HepG2 (cell line): ENCODE data around the gene ZFPM1. TPM values are rescaled to one million over a fixed set of nuclear protein-coding genes. Genes with fewer than 3 reads are reported as not detected.
A peak's percentile ranks its signal among the peaks of the same experiment; 100 is the strongest.

Experiments used
- ATF7 ChIP-seq, 2 experiments: fragments of 450-650 bp in 1 of 2; sonication (generic) in 1 of 2; formaldehyde crosslinking in 1 of 2; IDR thresholded peaks; 2 replicates each; pipeline versions ENCODE4 v1.4.0 to v1.6.1; 2016 to 2020; ENCODE audit warnings: antibody characterized with exemption in 1 of 2, mild to moderate bottlenecking in 1 of 2, missing genetic modification reagents in 1 of 2
- ATF7-NPFF ChIP-seq: sonication (generic); formaldehyde crosslinking; IDR thresholded peaks from 2 replicates; pipeline ENCODE4 v1.8.1; 2023; ENCODE audit warnings: mild to moderate bottlenecking, low read depth, missing genetic modification reagents, moderate library complexity
- BRD4 ChIP-seq: sonication (generic); formaldehyde crosslinking; IDR thresholded peaks from 2 replicates; pipeline ENCODE4 v1.4.0; 2020; ENCODE audit warnings: missing genetic modification reagents
- CSRNP1 ChIP-seq: sonication (generic); formaldehyde crosslinking; IDR thresholded peaks from 2 replicates; pipeline ENCODE4 v1.8.1; 2023; ENCODE audit warnings: mild to moderate bottlenecking, missing genetic modification reagents
- FOXK1 ChIP-seq: sonication (generic); formaldehyde crosslinking; IDR thresholded peaks from 2 replicates; pipeline ENCODE4 v1.4.0; 2020; ENCODE audit warnings: low read depth, missing genetic modification reagents, borderline replicate concordance
- HOXA9 ChIP-seq: sonication (generic); formaldehyde crosslinking; IDR thresholded peaks from 2 replicates; pipeline ENCODE4 v1.8.1; 2022; ENCODE audit warnings: missing genetic modification reagents, mild to moderate bottlenecking, moderate library complexity, borderline replicate concordance
- IRF9 ChIP-seq: sonication (generic); formaldehyde crosslinking; IDR thresholded peaks from 2 replicates; pipeline ENCODE4 v1.8.0; 2022; ENCODE audit warnings: missing genetic modification reagents, mild to moderate bottlenecking, borderline replicate concordance
- NFIC ChIP-seq: IDR thresholded peaks from 2 replicates; pipeline ENCODE4 v1.6.1; 2012; ENCODE audit warnings: mild to moderate bottlenecking, low read length, inconsistent platforms
- PATZ1 ChIP-seq: sonication (generic); formaldehyde crosslinking; IDR thresholded peaks from 2 replicates; pipeline ENCODE4 v1.4.0; 2020; ENCODE audit warnings: missing genetic modification reagents
- THAP11 ChIP-seq: IDR thresholded peaks from 2 replicates; pipeline ENCODE4 v1.6.1; 2016; ENCODE audit warnings: missing biosample characterization, missing genetic modification reagents
- UBTF ChIP-seq: sonication (generic); formaldehyde crosslinking; IDR thresholded peaks from 2 replicates; pipeline ENCODE4 v1.4.0; 2020; ENCODE audit warnings: mild to moderate bottlenecking, missing genetic modification reagents
- ZNF547 ChIP-seq: sonication (generic); formaldehyde crosslinking; IDR thresholded peaks from 2 replicates; pipeline ENCODE4 v1.5.1; 2020; ENCODE audit warnings: mild to moderate bottlenecking, missing genetic modification reagents
- ZNF607 ChIP-seq: sonication (generic); formaldehyde crosslinking; IDR thresholded peaks from 2 replicates; pipeline ENCODE4 v1.5.1; 2020; ENCODE audit warnings: missing genetic modification reagents, mild to moderate bottlenecking, borderline replicate concordance
- ZNF614 ChIP-seq: IDR thresholded peaks from 2 replicates; pipeline ENCODE4 v1.6.1; 2018; ENCODE audit warnings: missing biosample characterization, missing genetic modification reagents, inconsistent platforms, borderline replicate concordance
- ZNF710 ChIP-seq: sonication (generic); formaldehyde crosslinking; IDR thresholded peaks from 2 replicates; pipeline ENCODE4 v1.5.0; 2020; ENCODE audit warnings: mild to moderate bottlenecking, missing genetic modification reagents, borderline replicate concordance
- polyA plus RNA-seq, 8 experiments: library from polyadenylated mRNA; depleted of rRNA in 3 of 8; stranded (reverse) in 7 of 8; unstranded in 1 of 8; fragments of >200 nt; fragmentation: Illumina TruSeq in 4 of 8; extraction: Trizol in 4 of 8; gene quantifications; 2 replicates each; pipeline versions ENCODE4 v1.2.1 to v1.2.3, GENCODE V29; 2011 to 2016; ENCODE audit warnings: low read depth in 4 of 8, missing spikeins in 1 of 8, mixed read lengths in 1 of 8; ENCODE audit not compliant: insufficient read depth in 1 of 8
- total RNA-seq, 5 experiments: library from RNA; depleted of rRNA; stranded (reverse); fragments of >200 nt; fragmentation: Illumina TruSeq; extraction: Trizol; gene quantifications; 2 replicates each; pipeline ENCODE4 v1.2.3, GENCODE V29; 2016; ENCODE audit warnings: low read depth in 1 of 5

ZFPM1 gene
- total and polyA plus RNA-seq, 2 of the 13 experiments (the other 11 are each of a cell fraction or from before 2014, with no cell fraction given) = 1.3 to 3.8 TPM

GRCh38 chr16:88550246-88550661 is 97.2 kb downstream of the ZFPM1 start (continued):
- peak; percentile 52 for TF ChIP-seq PATZ1 (CRISPR knock-in tag)
- TF ChIP-seq ATF7 (IDR thresholded peaks at IDR 0.05) = no peak
- TF ChIP-seq ATF7 (CRISPR knock-in tag; IDR thresholded peaks at IDR 0.05) = no peak
- no peak for TF ChIP-seq ZNF607
- TF ChIP-seq FOXK1 (CRISPR knock-in tag) = no peak
- no peak for TF ChIP-seq NFIC
- TF ChIP-seq ZNF614 (CRISPR knock-in tag) = no peak
- TF ChIP-seq IRF9 = no peak
- peak; percentile 41; the same call in 1 of the 2 replicates for TF ChIP-seq ATF7-NPFF (CRISPR knock-in tag)
- no peak for TF ChIP-seq CSRNP1 (CRISPR knock-in tag)
- TF ChIP-seq BRD4 (CRISPR knock-in tag) = no peak
- no peak for TF ChIP-seq ZNF547 (CRISPR knock-in tag)
- no peak for TF ChIP-seq ZNF710 (CRISPR knock-in tag)
- TF ChIP-seq UBTF = peak; percentile 91
- TF ChIP-seq THAP11 = 0 out of 2 replicates have a peak, but pooled peaks have one; percentile 35
- TF ChIP-seq HOXA9 (CRISPR knock-in tag) = no peak
